EH (cell line): ENCODE data around the gene LPIN1.

Experiments used
- DNase-seq: peaks from one replicate; pipeline ENCODE4 v3.0.0-alpha.2; 2015; ENCODE audit warnings: low read depth

The LPIN1 gene

GRCh38 chr2:11762031-11762430 is 15.6 kb downstream of the LPIN1 start:
- no peak for DNase-seq

- DNase-seq: no peak
These were observed 16.5 kb downstream of the LPIN1 start for GRCh38 chr2:11762799-11763461.

GRCh38 chr2:11764359-11764758 is 17.9 kb downstream of the LPIN1 start:
- no peak for DNase-seq

GRCh38 chr2:11764920-11765319 is 18.5 kb downstream of the LPIN1 start:
- DNase-seq: no peak

GRCh38 chr2:11765501-11765900 is 19.1 kb downstream of the LPIN1 start:
- DNase-seq: no peak

GRCh38 chr2:11766016-11766415 is 19.6 kb downstream of the LPIN1 start:
- no peak for DNase-seq

- no peak for DNase-seq
These were observed 21.3 kb downstream of the LPIN1 start for GRCh38 chr2:11767779-11768178.

- no peak for DNase-seq
These were observed 22.5 kb downstream of the LPIN1 start for GRCh38 chr2:11768946-11769345.

GRCh38 chr2:11769516-11769915 is 23.1 kb downstream of the LPIN1 start:
- DNase-seq: no peak

GRCh38 chr2:11770531-11771188 is 24.2 kb downstream of the LPIN1 start:
- DNase-seq: no peak

- DNase-seq: no peak
These were observed 25.7 kb downstream of the LPIN1 start for GRCh38 chr2:11771971-11772615.

GRCh38 chr2:11773111-11773510 is 26.7 kb downstream of the LPIN1 start:
- no peak for DNase-seq

GRCh38 chr2:11773747-11774525 is 27.5 kb downstream of the LPIN1 start:
- DNase-seq: peak; percentile 28

GRCh38 chr2:11774600-11774999 is 28.2 kb downstream of the LPIN1 start:
- no peak for DNase-seq

GRCh38 chr2:11775384-11775783 is 29.0 kb downstream of the LPIN1 start:
- peak; percentile 64 for DNase-seq

- no peak for DNase-seq
These were observed 30.8 kb downstream of the LPIN1 start for GRCh38 chr2:11777066-11777782.

GRCh38 chr2:11777886-11778415 is 31.5 kb downstream of the LPIN1 start:
- DNase-seq: no peak

- DNase-seq: no peak
These were observed 32.0 kb downstream of the LPIN1 start for GRCh38 chr2:11778416-11778815.

- DNase-seq: peak; percentile 67
These were observed 32.7 kb downstream of the LPIN1 start for GRCh38 chr2:11778923-11779757.

GRCh38 chr2:11781602-11782001 is 35.2 kb downstream of the LPIN1 start:
- no peak for DNase-seq

- no peak for DNase-seq
These were observed 37.8 kb downstream of the LPIN1 start for GRCh38 chr2:11784280-11784679.
